ENCODE measurements around the gene SERPINB5.

SERPINB5 gene

DNA sequence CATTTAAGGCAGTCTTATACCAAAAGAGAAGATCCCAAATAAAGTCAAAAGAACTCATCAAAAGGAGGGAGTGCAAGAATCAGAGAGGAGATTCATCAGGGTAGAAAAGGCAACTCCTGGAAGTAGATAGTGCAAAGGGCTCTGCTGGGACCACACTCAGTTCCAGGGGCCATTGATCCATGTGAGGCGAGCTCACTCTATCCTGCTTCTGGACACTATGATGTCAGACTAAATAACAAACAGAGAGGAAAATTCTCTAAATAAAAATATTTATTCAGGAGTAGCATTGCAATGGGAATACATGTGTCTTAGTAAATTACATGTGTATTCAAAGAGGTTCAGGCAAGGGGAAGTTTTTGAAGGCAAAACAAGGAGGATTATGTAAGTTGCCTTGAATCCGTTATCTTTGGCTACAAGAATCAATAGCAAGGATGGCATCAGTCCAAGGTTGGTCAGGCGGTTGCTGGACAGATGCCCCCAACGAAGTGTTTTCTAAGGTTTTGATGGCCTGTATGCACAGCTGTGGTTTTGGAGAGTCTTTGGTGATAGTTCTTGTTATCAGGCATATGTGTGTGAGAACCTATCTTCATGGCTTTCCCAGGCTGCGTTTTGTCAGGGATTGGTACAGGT lies 52.2 kb downstream of the SERPINB5 start:
- DNase-seq = no peak

DNA sequence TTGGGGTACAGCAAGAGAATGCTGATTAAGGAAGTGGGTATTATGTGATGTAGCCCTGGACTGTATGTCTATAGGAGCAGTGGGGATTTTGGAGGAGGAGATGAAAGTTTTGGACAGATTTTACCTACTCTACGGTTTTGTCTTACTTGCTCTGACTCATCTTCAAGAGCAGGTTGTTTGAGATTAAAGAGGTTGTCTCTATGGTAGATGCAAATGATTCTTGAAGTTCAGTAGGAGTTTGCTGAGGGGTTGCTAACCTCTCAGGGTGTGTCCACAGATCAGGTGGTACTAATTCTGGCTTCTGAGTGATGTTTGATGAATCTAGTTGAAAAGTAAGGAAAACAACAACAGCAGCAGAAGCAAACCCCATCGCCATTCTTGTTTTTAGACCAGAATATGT lies 55.7 kb downstream of the SERPINB5 start:
- no peak for DNase-seq

DNA sequence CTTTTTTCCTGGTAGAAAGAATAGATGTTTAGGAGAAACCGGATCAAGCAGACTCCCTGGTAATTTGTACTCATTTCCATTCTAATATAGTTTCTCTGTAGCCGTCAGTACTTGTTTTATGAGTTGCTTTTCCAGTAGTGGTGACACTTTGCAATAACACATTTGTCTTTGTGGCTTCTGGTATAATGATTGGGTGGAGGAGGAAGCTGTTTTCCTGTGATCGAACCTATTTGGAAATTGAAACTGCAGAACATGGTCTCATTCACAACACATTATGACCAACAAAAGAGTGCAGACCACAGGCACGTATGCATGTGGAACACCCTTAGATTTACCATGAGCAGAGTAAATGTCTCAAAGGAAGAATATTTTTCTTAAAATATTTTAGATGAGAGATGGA lies 57.9 kb downstream of the SERPINB5 start:
- DNase-seq = peak; percentile 72

DNA sequence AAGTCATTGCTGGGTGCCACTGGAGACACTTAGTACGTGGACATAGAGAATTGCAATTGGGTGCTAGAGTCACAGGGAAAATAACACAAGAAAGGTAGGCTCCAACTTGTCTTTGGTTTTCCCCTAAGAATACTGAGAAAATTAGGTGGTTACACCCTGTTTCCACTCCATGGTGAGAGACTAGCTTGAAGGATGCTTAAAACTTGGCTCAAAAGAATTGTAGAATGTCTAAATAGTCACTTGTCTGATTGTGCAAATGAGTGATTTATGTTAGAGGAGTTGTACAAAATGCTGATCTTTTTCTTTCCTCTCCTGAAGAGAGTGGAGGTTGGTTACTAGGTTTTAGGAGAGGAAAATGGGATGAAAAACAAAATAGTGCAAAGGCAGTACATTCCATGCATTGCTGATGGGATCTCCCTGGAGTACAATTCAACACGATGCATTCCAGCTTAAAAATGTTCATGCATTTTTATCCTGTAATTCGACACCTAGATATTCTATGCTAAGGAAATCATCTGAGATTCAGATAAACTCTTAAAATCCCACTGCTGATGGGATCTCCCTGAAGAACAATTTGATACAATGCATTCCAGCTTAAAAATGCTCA lies 63.2 kb downstream of the SERPINB5 start:
- no peak for DNase-seq

DNA sequence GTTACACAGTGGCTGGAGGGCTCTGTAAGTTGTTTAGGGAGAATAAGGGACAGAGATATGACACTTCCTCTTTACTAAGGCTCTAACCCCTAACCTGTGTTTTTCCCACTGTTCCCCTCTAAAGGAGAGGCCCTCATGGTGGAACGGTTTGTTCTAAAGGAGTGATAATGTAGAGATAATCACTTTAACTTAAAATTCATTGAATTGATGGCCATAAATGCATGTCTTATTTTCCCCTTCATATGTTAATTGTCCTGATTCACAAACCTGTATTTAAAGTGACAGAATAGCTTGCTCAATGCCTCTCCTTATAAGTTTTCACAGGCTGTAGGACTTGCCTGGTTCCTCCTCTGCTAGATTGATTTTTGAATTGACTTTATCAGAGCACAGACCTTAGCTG lies 65.3 kb downstream of the SERPINB5 start, which contains the start of gene SERPINB12:
SERPINB12 (plus strand) TSS at position 301 of the 400 bp plus-strand sequence. CDS start 13,791 bp downstream, outside the sequence.
- no peak for DNase-seq

DNA sequence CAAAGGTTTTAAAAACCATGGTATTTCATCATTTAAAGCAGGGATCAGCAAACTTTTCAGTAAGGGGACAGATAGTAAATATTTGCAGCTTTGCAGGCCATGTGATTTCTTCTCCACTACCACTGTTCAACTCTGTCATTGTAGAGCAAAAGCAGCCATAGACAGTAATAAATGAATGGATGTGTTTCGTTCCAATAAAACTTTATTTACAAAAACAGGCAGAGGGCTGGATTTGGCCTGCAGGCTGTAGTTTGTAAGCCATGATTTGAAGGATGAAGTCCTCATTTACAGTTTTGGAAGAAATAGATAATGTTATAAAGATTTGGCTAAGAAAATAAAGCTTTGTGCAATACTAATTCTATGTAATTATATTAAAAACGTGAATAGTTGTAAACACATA lies 67.3 kb downstream of the SERPINB5 start:
- no peak for DNase-seq

DNA sequence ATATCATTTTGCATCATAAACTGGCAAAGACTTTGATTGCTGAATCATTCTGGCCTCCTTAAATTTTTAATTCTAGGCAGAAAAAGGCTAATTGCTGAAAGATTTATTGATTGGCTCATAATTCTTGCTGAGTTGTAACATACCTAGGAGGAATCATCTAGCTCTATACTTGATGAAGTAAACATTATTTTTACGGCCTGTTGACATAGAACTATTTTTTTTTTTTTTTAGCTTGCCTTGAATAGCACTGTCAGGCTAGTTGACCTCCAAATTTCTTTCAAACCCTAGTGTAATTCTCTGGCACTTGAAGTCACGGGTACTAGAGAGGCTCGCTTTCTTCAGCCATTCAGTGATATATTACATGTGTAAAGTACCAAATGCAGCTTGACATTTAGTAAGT lies 68.2 kb downstream of the SERPINB5 start:
- DNase-seq = no peak

DNA sequence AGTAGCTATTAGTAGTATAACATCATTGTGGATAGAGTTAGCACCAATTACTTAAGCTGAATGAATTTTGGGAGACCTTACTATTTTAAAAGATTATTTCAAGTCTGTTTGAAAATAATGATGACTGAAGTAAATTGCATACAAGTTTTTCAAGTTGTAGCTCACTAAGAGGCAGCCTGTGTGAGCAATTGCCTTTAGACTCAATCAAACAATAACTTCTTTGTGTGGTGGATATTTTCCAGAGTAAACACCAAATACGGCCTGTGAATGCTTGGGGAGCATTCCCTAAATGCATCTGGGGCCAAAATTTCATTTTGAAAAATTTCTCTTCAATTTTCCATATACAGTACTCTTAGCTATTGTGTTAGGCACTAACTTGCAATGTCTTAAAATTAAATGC lies 73.3 kb downstream of the SERPINB5 start:
- no peak for DNase-seq

DNA sequence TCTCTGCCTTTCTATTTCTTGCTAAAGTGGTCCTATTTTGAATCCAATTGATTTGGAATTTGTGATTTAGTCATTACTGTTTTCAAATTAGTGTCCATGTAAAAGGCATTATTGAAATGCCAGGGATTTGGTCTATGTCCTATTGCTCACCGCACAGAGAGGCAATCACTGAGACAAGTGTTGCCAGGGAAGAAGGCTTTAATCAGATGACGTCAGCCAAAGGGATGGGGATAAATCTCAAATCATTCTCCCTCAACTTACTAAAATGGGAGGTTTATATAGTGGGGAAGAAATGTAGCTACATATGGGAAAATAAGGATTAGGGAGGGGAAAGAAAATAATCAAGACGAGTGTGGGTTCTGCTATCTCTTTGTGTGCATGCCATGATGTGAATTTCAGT lies 75.0 kb downstream of the SERPINB5 start:
- DNase-seq = no peak

DNA sequence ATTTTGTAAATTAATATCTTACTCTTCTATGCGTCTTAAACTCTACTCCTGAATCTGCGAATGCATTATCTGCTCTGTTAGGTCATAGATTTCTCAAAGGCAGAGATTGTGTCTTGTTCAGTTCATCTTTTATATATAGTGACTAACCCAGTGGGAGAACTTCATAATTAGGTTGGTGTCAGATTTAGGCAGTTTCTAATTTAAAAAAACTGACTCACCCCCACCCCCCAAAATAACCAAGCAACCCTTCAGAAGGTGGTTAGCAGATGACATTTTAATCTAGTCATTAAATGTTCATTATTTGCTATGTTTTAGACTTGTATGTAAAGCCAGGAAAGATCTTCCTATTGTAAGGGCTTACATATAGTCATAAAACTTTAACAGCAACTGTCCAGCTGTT lies 75.8 kb downstream of the SERPINB5 start:
- no peak for DNase-seq

DNA sequence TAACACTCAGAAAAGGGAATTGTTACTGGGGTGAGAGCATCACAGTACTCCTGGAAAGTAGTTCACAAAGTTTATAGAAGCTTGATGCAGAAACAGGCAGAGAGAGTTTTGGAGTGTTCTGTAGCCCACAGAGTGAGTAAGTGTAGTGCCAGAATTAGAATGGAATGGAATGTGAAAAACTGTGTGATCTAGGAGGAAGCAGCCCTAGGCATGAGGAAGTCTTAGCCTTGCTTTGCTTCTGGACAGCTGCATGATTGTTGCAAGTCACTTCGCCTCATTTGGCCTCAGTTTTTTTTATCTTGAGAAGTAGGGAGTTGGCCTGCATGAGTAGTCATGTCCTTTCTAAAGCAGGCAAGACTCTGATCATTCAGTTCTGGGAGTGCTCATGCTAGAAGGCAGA lies 76.3 kb downstream of the SERPINB5 start:
- peak; percentile 95 for DNase-seq
